ENCODE measurements around the gene GGT1.
"Not testable (repeated sequence)": the region's sequence is repeated elsewhere in the genome, so short reads cannot be mapped to it uniquely, and the experiment has no call there.

GGT1 gene

GRCh38 chr22:24595228-24595627 lies 7.8 kb upstream of the GGT1 start:
- Histone ChIP-seq H3K9me3 (ENCODE audit: severe bottlenecking) (no peaks in the 10 kb centered on the region), H3K4me3 (ENCODE audit: severe bottlenecking) (no peak overlapping the region), H3K36me3 (ENCODE audit: low read depth) (no peaks in the 10 kb centered on the region), H3K27me3 (ENCODE audit: insufficient read depth, poor library complexity, severe bottlenecking) (no peaks in the 10 kb centered on the region), H3K27ac (ENCODE audit: poor library complexity, severe bottlenecking) (no peak overlapping the region), H3K4me1 (ENCODE audit: insufficient read depth, poor library complexity, severe bottlenecking) (peaks cover 4% of the 10 kb centered on the region)
- no peak for DNase-seq (ENCODE audit: low spot score)
- no peak for TF ChIP-seq CTCF (IDR thresholded peaks at IDR 0.05; ENCODE audit: poor library complexity, severe bottlenecking)
- ATAC-seq (ENCODE audit: low read depth), result no peak

GRCh38 chr22:24595863-24596262 lies 7.1 kb upstream of the GGT1 start:
- no peak for TF ChIP-seq CTCF (IDR thresholded peaks at IDR 0.05; ENCODE audit: poor library complexity, severe bottlenecking)
- no peak for ATAC-seq (ENCODE audit: low read depth)
- H3K4me1 ChIP-seq (ENCODE audit: insufficient read depth, poor library complexity, severe bottlenecking), result peaks cover 4% of the 10 kb centered on the region

GRCh38 chr22:24597076-24597475 lies 5.9 kb upstream of the GGT1 start:
- not testable (repeated sequence) for H3K4me3 ChIP-seq (ENCODE audit: severe bottlenecking); ATAC-seq (ENCODE audit: low read depth); H3K4me1 ChIP-seq (ENCODE audit: insufficient read depth, poor library complexity, severe bottlenecking); H3K27me3 ChIP-seq (ENCODE audit: insufficient read depth, poor library complexity, severe bottlenecking); H3K9me3 ChIP-seq (ENCODE audit: severe bottlenecking); H3K27ac ChIP-seq (ENCODE audit: poor library complexity, severe bottlenecking); DNase-seq (ENCODE audit: low spot score); H3K36me3 ChIP-seq (ENCODE audit: low read depth)

More at GRCh38 chr22:24595863-24596262, 7.1 kb upstream of the GGT1 start:
- no peak for DNase-seq (ENCODE audit: low spot score)
- Histone ChIP-seq H3K36me3 (ENCODE audit: low read depth) (no peaks in the 10 kb centered on the region), H3K27me3 (ENCODE audit: insufficient read depth, poor library complexity, severe bottlenecking) (no peaks in the 10 kb centered on the region), H3K27ac (ENCODE audit: poor library complexity, severe bottlenecking) (no peak overlapping the region), H3K4me3 (ENCODE audit: severe bottlenecking) (no peak overlapping the region), H3K9me3 (ENCODE audit: severe bottlenecking) (no peaks in the 10 kb centered on the region)

- Histone ChIP-seq H3K27me3 (ENCODE audit: insufficient read depth, poor library complexity, severe bottlenecking) (no peaks in the 10 kb centered on the region), H3K4me3 (ENCODE audit: severe bottlenecking) (no peak overlapping the region), H3K4me1 (ENCODE audit: insufficient read depth, poor library complexity, severe bottlenecking) (no peaks in the 10 kb centered on the region), H3K27ac (ENCODE audit: poor library complexity, severe bottlenecking) (no peak overlapping the region), H3K36me3 (ENCODE audit: low read depth) (no peaks in the 10 kb centered on the region), H3K9me3 (ENCODE audit: severe bottlenecking) (no peaks in the 10 kb centered on the region)
- DNase-seq (ENCODE audit: low spot score), result no peak
- peak; percentile 32; the same call in 2 of the 3 replicates for ATAC-seq (ENCODE audit: low read depth)
- no peak for TF ChIP-seq CTCF (IDR thresholded peaks at IDR 0.05; ENCODE audit: poor library complexity, severe bottlenecking)
These were observed 3.5 kb upstream of the GGT1 start for GRCh38 chr22:24599514-24599913.

- peak; percentile 26; the same call in 1 of the 3 replicates for ATAC-seq (ENCODE audit: low read depth)
- DNase-seq (ENCODE audit: low spot score); H3K9me3 ChIP-seq (ENCODE audit: severe bottlenecking); H3K36me3 ChIP-seq (ENCODE audit: low read depth); H3K4me1 ChIP-seq (ENCODE audit: insufficient read depth, poor library complexity, severe bottlenecking); H3K27me3 ChIP-seq (ENCODE audit: insufficient read depth, poor library complexity, severe bottlenecking); H3K27ac ChIP-seq (ENCODE audit: poor library complexity, severe bottlenecking); H3K4me3 ChIP-seq (ENCODE audit: severe bottlenecking): not testable (repeated sequence)
These were observed 2.9 kb upstream of the GGT1 start for GRCh38 chr22:24599958-24600715.

All from RWPE2 (cell line).